H9 (cell line): Measurements from ENCODE around the gene ERMAP. TPM values are rescaled to one million over a fixed set of nuclear protein-coding genes. Genes with fewer than 3 reads are reported as not detected.

Experiments used
- DNase-seq: peaks from one replicate; pipeline ENCODE4 v3.0.0-alpha.2; 2017
- H2AFZ ChIP-seq: one replicate; pipeline ENCODE4 v1.6.1; 2013; ENCODE audit warnings: mild to moderate bottlenecking, low read length, control low read depth, moderate library complexity
- H2AK5ac ChIP-seq: 2 replicates; pipeline ENCODE4 v1.6.1; 2013; ENCODE audit warnings: low read length, control low read depth, mixed read lengths; ENCODE audit not compliant: insufficient read length
- H2BK120ac ChIP-seq: one replicate; pipeline ENCODE4 v1.6.1; 2013; ENCODE audit warnings: low read depth, mild to moderate bottlenecking, low read length, control low read depth, inconsistent platforms; ENCODE audit not compliant: poor library complexity, severe bottlenecking
- H2BK12ac ChIP-seq: 2 replicates; pipeline ENCODE4 v1.6.1; 2013; ENCODE audit warnings: low read length, control low read depth, mixed read lengths, low read depth; ENCODE audit not compliant: insufficient read length
- H2BK15ac ChIP-seq: 2 replicates; pipeline ENCODE4 v1.6.1; 2013; ENCODE audit warnings: low read depth, low read length, control low read depth
- H2BK20ac ChIP-seq: one replicate; pipeline ENCODE4 v1.6.1; 2013; ENCODE audit warnings: low read depth, mild to moderate bottlenecking, low read length, control low read depth, inconsistent platforms; ENCODE audit not compliant: poor library complexity, severe bottlenecking
- H2BK5ac ChIP-seq: 2 replicates; pipeline ENCODE4 v1.6.1; 2013; ENCODE audit warnings: low read length, control low read depth, mixed read lengths; ENCODE audit not compliant: insufficient read length
- H3K14ac ChIP-seq: 2 replicates; pipeline ENCODE4 v1.6.1; 2013; ENCODE audit warnings: low read length, control low read depth; ENCODE audit not compliant: insufficient read depth
- H3K18ac ChIP-seq: 2 replicates; pipeline ENCODE4 v1.6.1; 2013; ENCODE audit warnings: low read depth, mild to moderate bottlenecking, mixed read lengths, low read length, control low read depth; ENCODE audit not compliant: insufficient read length
- H3K23ac ChIP-seq: 2 replicates; pipeline ENCODE4 v1.6.1; 2013; ENCODE audit warnings: low read length, control low read depth, mixed read lengths, low read depth; ENCODE audit not compliant: insufficient read length
- H3K23me2 ChIP-seq: 2 replicates; pipeline ENCODE4 v1.6.1; 2013; ENCODE audit warnings: low read depth, mild to moderate bottlenecking, mixed read lengths, low read length, control low read depth; ENCODE audit not compliant: insufficient read length, poor library complexity, severe bottlenecking
- H3K27ac ChIP-seq: 2 replicates; pipeline ENCODE4 v1.5.1; 2013; ENCODE audit warnings: low read length, control low read depth, mixed read lengths, low read depth; ENCODE audit not compliant: insufficient read length
- H3K27me3 ChIP-seq: 2 replicates; pipeline ENCODE4 v1.6.1; 2013; ENCODE audit warnings: low read length, control low read depth, inconsistent platforms; ENCODE audit not compliant: insufficient read depth
- H3K4ac ChIP-seq: 2 replicates; pipeline ENCODE4 v1.6.1; 2013; ENCODE audit warnings: low read depth, mild to moderate bottlenecking, control low read depth, inconsistent platforms, low read length, moderate library complexity
- H3K4me1 ChIP-seq: 2 replicates; pipeline ENCODE4 v1.6.1; 2013; ENCODE audit warnings: low read length, control low read depth, inconsistent platforms; ENCODE audit not compliant: insufficient read depth
- H3K4me2 ChIP-seq: 2 replicates; pipeline ENCODE4 v1.6.1; 2013; ENCODE audit warnings: low read length, control low read depth, mixed read lengths; ENCODE audit not compliant: insufficient read length, insufficient read depth
- H3K56ac ChIP-seq: 2 replicates; pipeline ENCODE4 v1.6.1; 2013; ENCODE audit warnings: low read depth, mild to moderate bottlenecking, mixed read lengths, low read length, control low read depth; ENCODE audit not compliant: insufficient read length
- H3K79me1 ChIP-seq: 2 replicates; pipeline ENCODE4 v1.6.1; 2013; ENCODE audit warnings: low read depth, mild to moderate bottlenecking, moderate library complexity, low read length, control low read depth, inconsistent platforms; ENCODE audit not compliant: insufficient read depth, poor library complexity, severe bottlenecking
- H3K79me2 ChIP-seq: 2 replicates; pipeline ENCODE4 v1.6.1; 2013; ENCODE audit warnings: low read length, control low read depth, inconsistent platforms; ENCODE audit not compliant: insufficient read depth
- H3K9ac ChIP-seq: 2 replicates; pipeline ENCODE4 v1.6.1; 2013; ENCODE audit warnings: low read length, control low read depth, mixed read lengths; ENCODE audit not compliant: insufficient read length; ENCODE audit errors: extremely low read depth
- H3K9me3 ChIP-seq: one replicate; pipeline ENCODE4 v1.6.1; 2013; ENCODE audit warnings: low read depth, low read length, inconsistent platforms; ENCODE audit not compliant: control insufficient read depth
- H3T11ph ChIP-seq: one replicate; pipeline ENCODE4 v1.6.1; 2013; ENCODE audit warnings: mild to moderate bottlenecking, low read length, control low read depth, inconsistent platforms
- H4K20me1 ChIP-seq: one replicate; pipeline ENCODE4 v1.6.1; 2013; ENCODE audit not compliant: control insufficient read depth, insufficient read length, insufficient read depth
- H4K5ac ChIP-seq: 2 replicates; pipeline ENCODE4 v1.6.1; 2013; ENCODE audit warnings: low read depth, mild to moderate bottlenecking, mixed read lengths, low read length, control low read depth; ENCODE audit not compliant: insufficient read length
- H4K8ac ChIP-seq: replicated peaks from 2 replicates; pipeline ENCODE4 v1.6.1; 2013; ENCODE audit warnings: low read length, control low read depth, mixed read lengths, low read depth; ENCODE audit not compliant: insufficient read length
- H4K91ac ChIP-seq: 2 replicates; pipeline ENCODE4 v1.6.1; 2013; ENCODE audit warnings: low read depth, mild to moderate bottlenecking, moderate library complexity, mixed read lengths, low read length, control low read depth; ENCODE audit not compliant: insufficient read length
- H3K27ac Mint-ChIP-seq, 3 experiments: 2 replicates in 2 of 3; 3 replicates in 1 of 3; pipeline ENCODE4 v1.8.0; 2020 to 2021; ENCODE audit warnings: mixed read lengths in 3 of 3, mild to moderate bottlenecking in 1 of 3, moderate library complexity in 1 of 3
- H3K27me3 Mint-ChIP-seq: 2 replicates; pipeline ENCODE4 v1.8.0; 2021; ENCODE audit warnings: low read depth, mild to moderate bottlenecking, moderate library complexity, mixed read lengths
- H3K36me3 Mint-ChIP-seq, 3 experiments: 2 replicates in 2 of 3; 3 replicates in 1 of 3; pipeline ENCODE4 v1.8.0; 2020 to 2021; ENCODE audit warnings: low read depth in 3 of 3, mixed read lengths in 3 of 3; ENCODE audit not compliant: insufficient read depth in 1 of 3
- H3K4me1 Mint-ChIP-seq, 2 experiments: 2 replicates each; pipeline ENCODE4 v1.8.0; 2020; ENCODE audit warnings: mixed read lengths in 2 of 2
- H3K4me3 Mint-ChIP-seq, 2 experiments: 2 replicates in 1 of 2; 3 replicates in 1 of 2; pipeline ENCODE4 v1.8.0; 2020 to 2021; ENCODE audit warnings: mild to moderate bottlenecking in 2 of 2, mixed read lengths in 2 of 2, moderate library complexity in 1 of 2
- H3K9me3 Mint-ChIP-seq, 2 experiments: 2 replicates in 1 of 2; 3 replicates in 1 of 2; pipeline ENCODE4 v1.8.0; 2020; ENCODE audit warnings: mild to moderate bottlenecking in 2 of 2, mixed read lengths in 2 of 2, moderate library complexity in 1 of 2
- WGBS: extraction: QIAGEN DNeasy Blood & Tissue Kit; methylation state at CpG from one replicate; pipeline ENCODE4 v1.1.7; 2013; ENCODE audit warnings: missing lambda C conversion rate, low lambda C conversion rate, mixed read lengths; ENCODE audit not compliant: insufficient read length; ENCODE audit errors: extremely low coverage; 5-methylcytosine and 5-hydroxymethylcytosine counted together
- total RNA-seq: library from RNA; stranded (reverse); gene quantifications from 2 replicates; pipeline ENCODE4 v1.2.1, GENCODE V29; 2021
- TF ChIP-seq, protein P1 (sequence below): fragments of 200-600 bp; sonication (generic); conservative IDR thresholded peaks from 3 replicates; pipeline ENCODE4 v1.8.0; 2021; ENCODE audit warnings: antibody characterized with exemption, mild to moderate bottlenecking

Gene ERMAP
- total RNA-seq, 1 experiment from 2014 or later = 4.5 TPM

DNA sequence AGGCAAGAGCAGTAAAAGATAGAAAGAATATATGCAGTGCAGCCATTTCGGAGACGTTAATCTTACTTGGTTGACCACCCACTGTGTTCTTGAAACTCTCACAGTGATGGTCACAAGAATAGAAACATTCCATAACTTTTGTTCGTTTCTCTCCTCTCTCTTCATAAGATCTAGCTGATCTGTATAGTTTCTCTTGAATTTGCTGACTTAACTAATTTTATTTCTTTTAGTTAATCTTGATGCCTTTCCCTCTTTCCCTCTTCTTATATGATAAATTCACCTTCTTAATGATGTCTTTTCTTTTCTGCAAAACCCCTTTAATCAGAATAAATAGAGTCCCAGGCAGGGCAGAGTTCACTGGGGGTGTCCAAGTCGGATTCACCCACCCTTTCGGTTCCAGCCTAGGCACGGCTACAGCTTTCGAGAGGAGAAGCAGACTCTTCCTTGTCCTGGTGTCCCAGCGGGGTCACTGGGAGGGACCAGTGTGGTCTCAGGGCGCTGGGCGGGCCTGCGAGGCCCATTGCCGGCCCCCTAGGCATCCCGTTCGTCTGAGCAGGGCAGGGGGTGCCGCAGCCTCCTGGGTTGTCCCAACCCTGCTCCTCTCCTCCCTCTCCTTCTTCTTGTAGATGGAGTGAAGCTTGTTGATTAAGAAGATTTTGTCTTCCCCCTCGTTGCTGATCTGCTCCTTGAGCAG is 69.3 kb downstream of the ERMAP start:
- Histone ChIP-seq H3K27ac (no peak overlapping the region), H4K91ac (no peak overlapping the region), H2BK5ac (no peak overlapping the region), H4K20me1 (no peaks in the 10 kb centered on the region), H2AFZ (no peak overlapping the region), H3K14ac (no peak overlapping the region), H3K23me2 (no peaks in the 10 kb centered on the region), H3K9me3 (no peaks in the 10 kb centered on the region), H2BK12ac (no peak overlapping the region), H2BK120ac (no peak overlapping the region), H3K18ac (no peak overlapping the region), H2AK5ac (no peak overlapping the region), H3T11ph (no peak overlapping the region), H4K8ac (no peak overlapping the region), H3K23ac (no peak overlapping the region), H2BK15ac (no peak overlapping the region), H3K79me2 (no peaks in the 10 kb centered on the region), H3K4me1 (no peaks in the 10 kb centered on the region), H3K56ac (no peak overlapping the region), H4K5ac (no peak overlapping the region), H3K9ac (no peak overlapping the region), H3K79me1 (no peaks in the 10 kb centered on the region), H3K27me3 (no peaks in the 10 kb centered on the region), H3K4me2 (no peak overlapping the region), H3K4ac (no peak overlapping the region), H2BK20ac (no peak overlapping the region)
- WGBS = no CpG with 5 or more reads among the region's 16 CpGs
- TF ChIP-seq, protein P1, sequence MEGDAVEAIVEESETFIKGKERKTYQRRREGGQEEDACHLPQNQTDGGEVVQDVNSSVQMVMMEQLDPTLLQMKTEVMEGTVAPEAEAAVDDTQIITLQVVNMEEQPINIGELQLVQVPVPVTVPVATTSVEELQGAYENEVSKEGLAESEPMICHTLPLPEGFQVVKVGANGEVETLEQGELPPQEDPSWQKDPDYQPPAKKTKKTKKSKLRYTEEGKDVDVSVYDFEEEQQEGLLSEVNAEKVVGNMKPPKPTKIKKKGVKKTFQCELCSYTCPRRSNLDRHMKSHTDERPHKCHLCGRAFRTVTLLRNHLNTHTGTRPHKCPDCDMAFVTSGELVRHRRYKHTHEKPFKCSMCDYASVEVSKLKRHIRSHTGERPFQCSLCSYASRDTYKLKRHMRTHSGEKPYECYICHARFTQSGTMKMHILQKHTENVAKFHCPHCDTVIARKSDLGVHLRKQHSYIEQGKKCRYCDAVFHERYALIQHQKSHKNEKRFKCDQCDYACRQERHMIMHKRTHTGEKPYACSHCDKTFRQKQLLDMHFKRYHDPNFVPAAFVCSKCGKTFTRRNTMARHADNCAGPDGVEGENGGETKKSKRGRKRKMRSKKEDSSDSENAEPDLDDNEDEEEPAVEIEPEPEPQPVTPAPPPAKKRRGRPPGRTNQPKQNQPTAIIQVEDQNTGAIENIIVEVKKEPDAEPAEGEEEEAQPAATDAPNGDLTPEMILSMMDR = no peak
- Mint-ChIP-seq H3K27me3 (no peaks in the 10 kb centered on the region; the same call in 1 of the 2 replicates), H3K4me1 (no peaks in the 10 kb centered on the region), H3K4me3 (no peak overlapping the region), H3K9me3 (no peaks in the 10 kb centered on the region; a peak in 1 of 5 replicates), H3K36me3 (no peaks in the 10 kb centered on the region), H3K27ac (no peak overlapping the region)
- DNase-seq = no peak
